Endodermal cell (in vitro differentiated cells): Measurements from ENCODE around the gene CD207. TPM values are rescaled to one million over a fixed set of nuclear protein-coding genes. Genes with fewer than 3 reads are reported as not detected.
"Not testable (repeated sequence)": the region's sequence is repeated elsewhere in the genome, so short reads cannot be mapped to it uniquely, and the experiment has no call there.

Experiments used
- DNase-seq: peaks from one replicate; pipeline ENCODE4 v3.0.0-alpha.2; 2017
- H3K27ac ChIP-seq: 2 replicates; pipeline ENCODE4 v1.5.1; 2013; ENCODE audit warnings: mild to moderate bottlenecking, low read depth, low read length, moderate library complexity
- H3K27me3 ChIP-seq: 2 replicates; pipeline ENCODE4 v1.6.1; 2013; ENCODE audit warnings: mild to moderate bottlenecking, low read length, moderate library complexity; ENCODE audit not compliant: insufficient read depth, control insufficient read depth, poor library complexity, severe bottlenecking
- H3K36me3 ChIP-seq: 2 replicates; pipeline ENCODE4 v1.7.0; 2013; ENCODE audit warnings: mild to moderate bottlenecking, low read length, moderate library complexity; ENCODE audit not compliant: control insufficient read depth, insufficient read depth
- H3K4me1 ChIP-seq: one replicate; pipeline ENCODE4 v1.7.0; 2013; ENCODE audit warnings: low read length; ENCODE audit not compliant: control insufficient read depth, insufficient read depth
- H3K4me3 ChIP-seq: 2 replicates; pipeline ENCODE4 v1.5.1; 2013; ENCODE audit warnings: mild to moderate bottlenecking, low read length, moderate library complexity
- H3K9ac ChIP-seq: 2 replicates; pipeline ENCODE4 v1.6.1; 2013; ENCODE audit warnings: mild to moderate bottlenecking, low read length, moderate library complexity; ENCODE audit not compliant: poor library complexity, severe bottlenecking; ENCODE audit errors: extremely low read depth
- H3K9me3 ChIP-seq: 2 replicates; pipeline ENCODE4 v1.6.1; 2013; ENCODE audit warnings: mild to moderate bottlenecking, low read length, moderate library complexity; ENCODE audit not compliant: control insufficient read depth
- H3K27ac Mint-ChIP-seq: 2 replicates; pipeline ENCODE4 v1.8.0; 2020; ENCODE audit warnings: mixed read lengths
- H3K27me3 Mint-ChIP-seq: 2 replicates; pipeline ENCODE4 v1.8.0; 2021; ENCODE audit warnings: mild to moderate bottlenecking, mixed read lengths; ENCODE audit not compliant: insufficient read depth
- H3K36me3 Mint-ChIP-seq: 2 replicates; pipeline ENCODE4 v1.8.0; 2020; ENCODE audit warnings: low read depth, mixed read lengths
- H3K4me1 Mint-ChIP-seq: 2 replicates; pipeline ENCODE4 v1.8.0; 2020; ENCODE audit warnings: mixed read lengths
- H3K4me3 Mint-ChIP-seq: 2 replicates; pipeline ENCODE4 v1.8.0; 2020; ENCODE audit warnings: mild to moderate bottlenecking, moderate library complexity, mixed read lengths
- H3K9me3 Mint-ChIP-seq: 2 replicates; pipeline ENCODE4 v1.8.0; 2020; ENCODE audit warnings: mild to moderate bottlenecking, mixed read lengths
- WGBS, 2 experiments: methylation state at CpG; one replicate each; pipeline versions ENCODE4 v1.1.5 to v1.1.7; 2013; ENCODE audit warnings: missing lambda C conversion rate in 2 of 2, mixed read lengths in 1 of 2; ENCODE audit not compliant: insufficient coverage in 1 of 2, insufficient read length in 1 of 2; 5-methylcytosine and 5-hydroxymethylcytosine counted together
- total RNA-seq, 2 donors: library from RNA; stranded (reverse); fragmentation: NEBNext Ultra II Directional in 1 of 2; extraction: Animal tissue kit (Norgen Biotek cat#: 25700) in 1 of 2; gene quantifications; 2 replicates in 1 of 2; 3 replicates in 1 of 2; pipeline ENCODE4 v1.2.1, GENCODE V29; 2021
- TF ChIP-seq, protein P1 (sequence below): fragments of 200-600 bp; sonication (generic); conservative IDR thresholded peaks from 2 replicates; pipeline ENCODE4 v1.5.0; 2021; ENCODE audit warnings: antibody characterized with exemption, mild to moderate bottlenecking

The CD207 gene
- total RNA-seq, 2 donors from 2014 or later, result not detected

DNA sequence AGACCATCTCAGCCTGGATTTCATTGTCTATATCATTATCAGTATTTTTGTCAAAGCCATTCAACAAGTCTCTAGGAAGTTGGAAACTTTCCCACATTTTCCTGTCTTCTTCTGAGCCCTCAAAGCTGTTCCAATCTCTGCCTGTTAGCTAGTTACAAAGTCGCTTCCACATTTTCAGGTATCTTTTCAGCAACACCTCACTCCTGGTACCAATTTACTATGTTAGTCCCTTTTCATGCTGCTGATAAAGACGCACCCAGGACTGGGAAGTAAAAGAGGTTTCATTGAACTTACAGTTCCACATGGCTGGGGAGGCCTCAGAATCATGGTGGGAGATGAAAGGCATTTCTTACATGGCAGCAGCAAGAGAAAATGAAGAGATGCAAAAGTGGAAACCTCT is 35.9 kb downstream of the CD207 start:
- no peak for DNase-seq
- Mint-ChIP-seq H3K9me3 (peaks cover 25% of the 10 kb centered on the region), H3K4me3 (no peak overlapping the region), H3K4me1 (peaks cover 24% of the 10 kb centered on the region), H3K27ac (no peak overlapping the region), H3K27me3 (peaks cover 62% of the 10 kb centered on the region), H3K36me3 (peaks cover 4% of the 10 kb centered on the region)
- Histone ChIP-seq H3K9me3 (peaks cover 11% of the 10 kb centered on the region), H3K9ac (no peak overlapping the region), H3K4me1 (no peaks in the 10 kb centered on the region), H3K27ac (no peak overlapping the region), H3K4me3 (no peak overlapping the region), H3K27me3 (no peaks in the 10 kb centered on the region), H3K36me3 (no peaks in the 10 kb centered on the region)
- TF ChIP-seq, protein P1, sequence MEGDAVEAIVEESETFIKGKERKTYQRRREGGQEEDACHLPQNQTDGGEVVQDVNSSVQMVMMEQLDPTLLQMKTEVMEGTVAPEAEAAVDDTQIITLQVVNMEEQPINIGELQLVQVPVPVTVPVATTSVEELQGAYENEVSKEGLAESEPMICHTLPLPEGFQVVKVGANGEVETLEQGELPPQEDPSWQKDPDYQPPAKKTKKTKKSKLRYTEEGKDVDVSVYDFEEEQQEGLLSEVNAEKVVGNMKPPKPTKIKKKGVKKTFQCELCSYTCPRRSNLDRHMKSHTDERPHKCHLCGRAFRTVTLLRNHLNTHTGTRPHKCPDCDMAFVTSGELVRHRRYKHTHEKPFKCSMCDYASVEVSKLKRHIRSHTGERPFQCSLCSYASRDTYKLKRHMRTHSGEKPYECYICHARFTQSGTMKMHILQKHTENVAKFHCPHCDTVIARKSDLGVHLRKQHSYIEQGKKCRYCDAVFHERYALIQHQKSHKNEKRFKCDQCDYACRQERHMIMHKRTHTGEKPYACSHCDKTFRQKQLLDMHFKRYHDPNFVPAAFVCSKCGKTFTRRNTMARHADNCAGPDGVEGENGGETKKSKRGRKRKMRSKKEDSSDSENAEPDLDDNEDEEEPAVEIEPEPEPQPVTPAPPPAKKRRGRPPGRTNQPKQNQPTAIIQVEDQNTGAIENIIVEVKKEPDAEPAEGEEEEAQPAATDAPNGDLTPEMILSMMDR, result no peak
- WGBS, 2 experiments, result 83 to 84% methylated on average over 1 to 2 of the region's 2 CpGs

DNA sequence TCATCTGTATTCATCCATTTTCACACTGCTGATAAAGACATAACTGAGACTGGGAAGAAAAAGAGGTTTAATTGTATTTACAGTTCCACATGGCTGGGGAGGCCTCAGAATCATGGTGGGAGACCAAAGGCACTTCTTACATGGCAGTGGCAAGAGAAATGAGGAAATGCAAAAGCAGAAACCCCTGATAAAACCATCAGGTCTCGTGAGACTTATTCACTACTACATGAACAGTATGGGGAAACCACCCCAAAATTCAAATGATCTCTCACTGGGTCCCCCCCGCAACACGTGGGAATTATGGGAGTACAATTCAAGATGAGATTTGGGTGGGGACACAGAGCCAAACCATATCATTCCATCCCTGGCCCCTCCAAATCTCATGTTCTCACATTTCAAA is 37.6 kb downstream of the CD207 start:
- peaks cover 70% of the 10 kb centered on the region for H3K27me3 Mint-ChIP-seq

DNA sequence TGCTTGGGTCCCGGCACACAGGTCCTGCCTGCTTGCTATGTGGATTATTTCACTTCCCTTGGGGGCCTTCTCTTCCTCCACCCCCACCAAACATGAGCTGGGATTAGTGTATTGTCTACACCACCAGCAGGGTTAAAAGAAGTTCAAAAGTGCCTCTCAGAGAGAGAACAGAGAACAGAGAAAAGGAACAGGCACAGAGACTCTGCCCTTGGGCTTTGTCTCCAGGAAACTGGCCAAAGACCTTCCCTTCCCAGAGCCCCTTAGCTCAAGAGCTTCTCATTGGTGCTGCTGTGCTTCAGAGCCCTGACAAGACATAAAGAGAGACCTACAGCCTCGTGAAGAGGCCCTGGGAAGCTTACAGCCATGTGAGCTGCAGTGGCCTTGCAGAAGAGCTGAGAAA is 38.1 kb downstream of the CD207 start:
- Histone ChIP-seq H3K36me3 (no peaks in the 10 kb centered on the region), H3K4me3 (no peak overlapping the region), H3K9ac (no peak overlapping the region), H3K9me3 (peaks cover 11% of the 10 kb centered on the region), H3K4me1 (no peaks in the 10 kb centered on the region), H3K27ac (no peak overlapping the region), H3K27me3 (peaks cover 20% of the 10 kb centered on the region)
- 63 to 80% methylated on average over 1 to 2 of the region's 2 CpGs for WGBS, 2 experiments
- Mint-ChIP-seq H3K27ac (no peak overlapping the region), H3K27me3 (peaks cover 73% of the 10 kb centered on the region), H3K36me3 (peaks cover 4% of the 10 kb centered on the region), H3K9me3 (peaks cover 25% of the 10 kb centered on the region), H3K4me3 (no peak overlapping the region), H3K4me1 (peaks cover 24% of the 10 kb centered on the region)
- TF ChIP-seq, protein P1, result no peak
- no peak for DNase-seq

More for the DNA sequence above, 37.6 kb downstream of the CD207 start:
- peaks cover 15% of the 10 kb centered on the region for H3K27me3 ChIP-seq
- Mint-ChIP-seq H3K9me3 (peaks cover 25% of the 10 kb centered on the region), H3K4me1 (peaks cover 24% of the 10 kb centered on the region)
- H3K36me3 ChIP-seq, H3K4me1 ChIP-seq, H3K27ac Mint-ChIP-seq, H3K4me3 ChIP-seq, H3K4me3 Mint-ChIP-seq, H3K9ac ChIP-seq, DNase-seq, H3K27ac ChIP-seq, H3K36me3 Mint-ChIP-seq: not testable (repeated sequence)
- WGBS, 2 experiments, result 86% methylated on average over 3 of the region's 3 CpGs; no CpG with 5 or more reads in 1 of the 2 experiments
- H3K9me3 ChIP-seq, result peaks cover 11% of the 10 kb centered on the region

DNA sequence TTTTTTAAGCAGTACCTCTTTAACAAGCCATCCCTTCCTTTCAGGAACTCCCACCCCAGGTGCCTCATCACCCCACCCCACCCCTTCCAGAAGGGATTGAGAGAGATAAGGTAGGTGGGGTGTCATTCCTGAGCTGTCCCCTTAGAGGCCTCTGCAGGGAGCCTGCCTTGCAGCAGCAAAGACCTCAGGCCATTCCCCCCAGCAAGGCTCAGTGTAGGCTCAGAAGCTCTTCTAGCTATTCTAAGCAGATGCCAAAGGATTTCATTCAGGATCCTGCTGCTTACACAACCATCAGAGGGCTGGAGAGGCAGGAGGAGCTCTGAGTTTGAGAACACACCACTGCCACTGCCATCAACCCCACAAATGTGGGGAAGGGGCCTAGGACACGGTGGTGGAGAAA is 39.4 kb downstream of the CD207 start:
- H3K4me1 ChIP-seq, result no peaks in the 10 kb centered on the region
- H3K4me3 ChIP-seq, result no peak overlapping the region
- Mint-ChIP-seq H3K4me1 (peaks cover 24% of the 10 kb centered on the region), H3K4me3 (no peak overlapping the region), H3K27ac (no peak overlapping the region), H3K27me3 (peaks cover 76% of the 10 kb centered on the region), H3K9me3 (peaks cover 25% of the 10 kb centered on the region), H3K36me3 (peaks cover 4% of the 10 kb centered on the region)
- peaks cover 11% of the 10 kb centered on the region for H3K9me3 ChIP-seq
- H3K9ac ChIP-seq, result no peak overlapping the region
- peak; percentile 63 for DNase-seq
- H3K27me3 ChIP-seq, result peaks cover 32% of the 10 kb centered on the region
- TF ChIP-seq, protein P1, result no peak
- WGBS, 2 experiments, result 71 to 72% methylated on average over 1 of the region's 1 CpG
- no peaks in the 10 kb centered on the region for H3K36me3 ChIP-seq
- no peak overlapping the region for H3K27ac ChIP-seq
